Fibroblast of the aortic adventitia (primary cell): Measurements from ENCODE around the gene ATG4B. TPM values are rescaled to one million over a fixed set of nuclear protein-coding genes. Genes with fewer than 3 reads are reported as not detected.

Source experiments
- DNase-seq: peaks from one replicate; pipeline ENCODE4 v3.0.0-alpha.2; 2010; ENCODE audit warnings: low read depth
- H3K4me3 ChIP-seq: 2 replicates; pipeline ENCODE4 v1.5.1; 2011; ENCODE audit warnings: low read depth, mild to moderate bottlenecking, control low read depth, low read length, moderate library complexity
- total RNA-seq: library from RNA; depleted of rRNA; stranded (reverse); fragments of >200 nt; gene quantifications from 2 replicates; pipeline ENCODE4 v1.2.3, GENCODE V29; 2012; ENCODE audit warnings: low replicate concordance
- TF ChIP-seq, protein P1 (sequence below): IDR thresholded peaks from 2 replicates; pipeline ENCODE4 v1.5.1; 2011; ENCODE audit warnings: mild to moderate bottlenecking, low read length, control low read depth, inconsistent platforms; ENCODE audit not compliant: insufficient read depth

Gene ATG4B
- total RNA-seq, 1 donor = 52.0 TPM

DNA sequence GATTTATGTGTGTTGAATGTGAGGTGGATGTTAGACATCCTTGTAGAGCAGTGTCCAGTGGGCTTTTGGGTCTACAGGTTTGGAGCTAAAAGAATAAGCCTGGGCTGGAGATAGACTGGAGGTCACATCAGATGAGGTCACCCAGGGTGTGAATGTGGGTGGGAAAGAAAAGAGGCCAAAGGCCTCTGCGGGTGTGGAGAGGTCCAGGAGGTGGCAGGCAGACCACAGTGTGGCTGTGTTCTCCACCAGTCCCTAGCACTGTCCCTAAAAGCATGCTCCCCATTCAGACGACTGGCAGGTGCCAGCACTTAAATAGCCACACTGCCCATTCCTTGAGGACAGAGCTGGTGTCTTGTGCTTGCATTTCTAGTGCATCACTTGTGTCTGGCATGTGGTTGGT lies 4.1 kb downstream of the ATG4B start:
- TF ChIP-seq, protein P1, sequence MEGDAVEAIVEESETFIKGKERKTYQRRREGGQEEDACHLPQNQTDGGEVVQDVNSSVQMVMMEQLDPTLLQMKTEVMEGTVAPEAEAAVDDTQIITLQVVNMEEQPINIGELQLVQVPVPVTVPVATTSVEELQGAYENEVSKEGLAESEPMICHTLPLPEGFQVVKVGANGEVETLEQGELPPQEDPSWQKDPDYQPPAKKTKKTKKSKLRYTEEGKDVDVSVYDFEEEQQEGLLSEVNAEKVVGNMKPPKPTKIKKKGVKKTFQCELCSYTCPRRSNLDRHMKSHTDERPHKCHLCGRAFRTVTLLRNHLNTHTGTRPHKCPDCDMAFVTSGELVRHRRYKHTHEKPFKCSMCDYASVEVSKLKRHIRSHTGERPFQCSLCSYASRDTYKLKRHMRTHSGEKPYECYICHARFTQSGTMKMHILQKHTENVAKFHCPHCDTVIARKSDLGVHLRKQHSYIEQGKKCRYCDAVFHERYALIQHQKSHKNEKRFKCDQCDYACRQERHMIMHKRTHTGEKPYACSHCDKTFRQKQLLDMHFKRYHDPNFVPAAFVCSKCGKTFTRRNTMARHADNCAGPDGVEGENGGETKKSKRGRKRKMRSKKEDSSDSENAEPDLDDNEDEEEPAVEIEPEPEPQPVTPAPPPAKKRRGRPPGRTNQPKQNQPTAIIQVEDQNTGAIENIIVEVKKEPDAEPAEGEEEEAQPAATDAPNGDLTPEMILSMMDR = no peak
- H3K4me3 ChIP-seq = no peak overlapping the region
- DNase-seq = no peak

DNA sequence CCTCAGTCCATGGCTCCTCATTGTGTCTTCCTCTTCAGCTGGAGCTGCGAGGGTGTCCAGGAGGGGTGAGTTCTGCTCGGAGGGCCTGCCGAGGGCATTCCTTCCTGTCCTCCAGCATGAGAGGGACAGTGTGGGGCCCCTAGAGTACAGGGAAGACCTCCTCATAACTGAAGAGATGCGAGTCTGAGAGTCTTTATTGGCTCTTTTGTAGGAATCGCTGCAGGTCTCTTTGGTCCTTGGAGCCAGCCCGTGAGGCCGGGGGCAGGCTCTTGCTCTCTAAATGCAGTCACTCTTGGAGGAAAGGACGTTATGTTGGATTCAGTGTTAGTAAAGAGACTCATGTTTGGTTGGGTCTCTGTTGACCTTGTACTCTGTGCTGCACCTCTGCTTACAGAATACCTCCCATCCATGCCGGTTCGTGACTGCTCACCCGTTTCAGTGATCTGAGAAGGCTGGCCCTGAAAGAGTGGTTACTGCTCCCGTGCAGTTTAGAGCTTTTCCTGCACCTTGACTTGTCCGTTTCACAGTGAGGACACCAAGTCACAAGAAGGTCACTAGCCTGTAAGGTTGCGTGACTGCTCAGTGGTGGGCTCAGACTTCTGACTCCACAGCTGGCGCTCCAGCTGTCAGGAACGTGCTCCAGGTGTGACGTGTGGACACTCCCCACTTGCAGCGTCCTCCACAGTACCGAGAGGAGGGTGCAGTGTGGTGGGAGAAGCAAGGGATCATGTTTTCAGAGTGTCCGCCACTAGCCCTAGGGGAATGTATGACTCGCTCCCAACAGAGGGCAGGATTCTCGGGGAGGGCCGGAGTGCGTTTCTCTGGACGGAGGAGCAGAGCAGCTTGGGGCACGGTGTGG lies 7.8 kb downstream of the ATG4B start:
- TF ChIP-seq, protein P1 = no peak
- H3K4me3 ChIP-seq = no peak overlapping the region
- DNase-seq = no peak

DNA sequence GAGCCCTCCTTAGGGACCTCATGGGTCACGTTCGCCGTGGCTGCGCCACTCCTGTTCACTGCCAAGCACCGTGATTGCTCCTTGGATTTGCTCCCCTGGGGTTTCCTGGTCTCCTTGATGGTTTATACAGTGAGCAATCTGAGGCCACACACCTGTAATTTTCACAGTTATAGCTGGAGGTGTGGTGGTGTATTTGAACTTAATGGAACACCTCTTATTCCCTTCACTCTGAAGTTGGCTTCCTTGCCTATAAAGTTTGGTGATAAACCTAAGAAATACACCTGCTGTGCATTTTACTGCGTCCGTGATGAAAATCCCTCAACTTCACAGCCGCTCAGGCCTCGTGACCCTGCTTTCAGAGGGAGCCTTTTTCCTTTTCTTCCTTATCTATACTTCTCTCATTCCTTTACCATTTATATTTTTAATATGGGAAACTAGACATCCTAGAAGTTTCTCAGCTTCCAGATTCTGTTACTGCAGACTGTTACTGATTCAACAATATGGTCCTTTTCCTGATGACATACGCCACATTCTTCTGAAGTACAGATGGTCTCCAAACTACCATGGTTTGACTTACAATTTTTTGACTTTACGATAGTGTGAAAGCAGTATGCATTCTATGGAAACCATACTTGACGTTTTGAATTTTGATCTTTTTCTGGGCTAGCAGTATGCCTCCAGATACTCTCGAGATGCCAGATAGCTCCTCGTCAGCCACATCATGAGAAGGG lies 8.6 kb downstream of the ATG4B start:
- H3K4me3 ChIP-seq = no peak overlapping the region
- TF ChIP-seq, protein P1 = no peak
- no peak for DNase-seq

DNA sequence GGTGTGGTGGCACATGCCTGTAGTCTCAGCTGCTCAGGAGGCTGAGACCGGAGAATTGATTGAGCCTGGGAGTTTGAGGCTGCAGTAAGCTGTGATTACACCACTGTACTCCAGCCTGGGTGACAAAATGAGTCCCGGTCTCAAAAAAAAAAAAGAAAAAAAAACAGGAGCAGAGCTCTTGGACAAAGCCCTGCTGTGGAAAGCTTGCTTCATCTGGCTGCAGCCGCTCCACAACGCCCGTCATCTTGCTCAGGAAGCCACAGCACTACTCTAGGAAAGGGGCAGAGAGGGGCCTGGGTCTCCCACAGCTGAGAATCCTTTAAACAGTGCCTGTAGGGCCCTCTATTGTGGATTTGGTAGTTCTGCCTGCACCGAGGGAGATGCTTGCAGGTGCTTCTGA lies 11.0 kb downstream of the ATG4B start:
- TF ChIP-seq, protein P1 = no peak
- no peak overlapping the region for H3K4me3 ChIP-seq
- DNase-seq = no peak

DNA sequence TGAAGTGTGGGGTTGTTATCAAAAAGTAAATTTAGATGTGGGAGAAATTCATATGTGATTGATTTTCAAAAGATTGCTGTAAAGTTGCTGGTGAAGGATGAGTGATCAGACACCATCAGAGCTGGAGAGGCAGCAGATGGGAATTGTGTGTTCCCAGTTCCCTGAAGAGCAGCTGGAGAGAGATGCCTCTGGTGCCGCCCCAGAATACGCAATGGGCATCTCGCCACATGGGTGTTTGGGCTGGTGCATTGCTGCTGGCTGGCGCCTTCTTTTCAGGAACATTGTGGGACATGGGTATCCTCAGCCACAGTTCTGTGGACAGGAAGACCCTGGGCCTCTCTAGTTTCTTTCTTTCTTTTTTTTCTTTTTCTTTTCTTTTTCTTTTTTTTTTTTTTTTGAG lies 11.9 kb downstream of the ATG4B start:
- H3K4me3 ChIP-seq = no peak overlapping the region
- DNase-seq = no peak
- TF ChIP-seq, protein P1 = no peak

DNA sequence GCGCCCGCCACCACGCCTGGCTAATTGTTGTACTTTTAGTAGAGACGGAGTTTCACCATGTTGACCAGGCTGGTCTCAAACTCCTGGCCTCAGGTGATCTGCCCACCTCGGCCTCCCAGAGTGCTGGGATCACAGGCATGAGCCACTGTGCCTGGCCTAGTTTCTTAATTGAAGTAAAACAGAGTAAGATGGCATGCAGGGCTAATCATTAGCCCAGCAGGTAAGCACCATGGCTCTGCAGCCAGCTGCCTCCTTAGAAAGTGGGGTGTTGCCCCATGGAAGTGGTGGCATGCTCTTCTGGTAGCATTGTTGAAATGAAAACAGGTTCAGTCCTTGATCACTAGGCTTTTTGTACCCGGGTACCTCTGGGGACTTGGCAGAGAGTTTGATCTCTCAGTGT lies 12.4 kb downstream of the ATG4B start:
- no peak for DNase-seq
- H3K4me3 ChIP-seq = no peak overlapping the region
- TF ChIP-seq, protein P1 = no peak
